ENCODE data around the gene ITM2B. TPM values are rescaled to one million over a fixed set of nuclear protein-coding genes. Genes with fewer than 3 reads are reported as not detected.

ITM2B gene
- total and polyA plus RNA-seq, 3 donors from 2014 or later, result 330 to 588 (median 351) TPM

GRCh38 chr13:48253849-48254248, 20.8 kb downstream of the ITM2B start:
- no peak for DNase-seq
- TF ChIP-seq CTCF (IDR thresholded peaks at IDR 0.05) (no peak), POLR2A (IDR thresholded peaks at IDR 0.05) (no peak)
- H3K9me3 ChIP-seq, result no peaks in the 10 kb centered on the region
- H3K36me3 ChIP-seq (ENCODE audit: low read depth, missing control alignments), result no peaks in the 10 kb centered on the region
- H3K4me1 ChIP-seq, result peaks cover 19% of the 10 kb centered on the region
- no peak overlapping the region for H3K27ac ChIP-seq
- H3K27me3 ChIP-seq, result no peaks in the 10 kb centered on the region
- H3K4me3 ChIP-seq, result no peak overlapping the region
- 51 to 63% methylated on average over 2 of the region's 2 CpGs for WGBS, 2 donors
- intact Hi-C loops (cut with DNase I; ENCODE audit: low total_unique reads), result no loop called here

- H3K27ac ChIP-seq, result no peak overlapping the region
- no peak for TF ChIP-seq POLR2A (IDR thresholded peaks at IDR 0.05)
- no peak for TF ChIP-seq CTCF (IDR thresholded peaks at IDR 0.05)
- H3K4me1 ChIP-seq, result peaks cover 19% of the 10 kb centered on the region
- 95 to 96% methylated on average over 8 to 13 of the region's 13 CpGs for WGBS, 2 donors
- DNase-seq, result no peak
- no peaks in the 10 kb centered on the region for H3K27me3 ChIP-seq
- no peak overlapping the region for H3K4me3 ChIP-seq
- H3K36me3 ChIP-seq (ENCODE audit: low read depth, missing control alignments), result no peaks in the 10 kb centered on the region
- no peaks in the 10 kb centered on the region for H3K9me3 ChIP-seq
- intact Hi-C loops (cut with DNase I; ENCODE audit: low total_unique reads), result no loop called here
These were observed 22.1 kb downstream of the ITM2B start for GRCh38 chr13:48255090-48255489.

- H3K4me1 ChIP-seq, result peaks cover 19% of the 10 kb centered on the region
- no peak for DNase-seq
- WGBS, 2 donors, result 60 to 68% methylated on average over 1 of the region's 1 CpG
- no peak overlapping the region for H3K4me3 ChIP-seq
- H3K9me3 ChIP-seq, result no peaks in the 10 kb centered on the region
- no peaks in the 10 kb centered on the region for H3K36me3 ChIP-seq (ENCODE audit: low read depth, missing control alignments)
- intact Hi-C loops (cut with DNase I; ENCODE audit: low total_unique reads), result no loop called here
- TF ChIP-seq CTCF (IDR thresholded peaks at IDR 0.05) (no peak), POLR2A (IDR thresholded peaks at IDR 0.05) (no peak)
- H3K27ac ChIP-seq, result no peak overlapping the region
- no peaks in the 10 kb centered on the region for H3K27me3 ChIP-seq
These were observed 22.9 kb downstream of the ITM2B start for GRCh38 chr13:48255954-48256353.

- DNase-seq, result no peak
- H3K27me3 ChIP-seq, result no peaks in the 10 kb centered on the region
- intact Hi-C loops (cut with DNase I; ENCODE audit: low total_unique reads), result no loop called here
- H3K4me3 ChIP-seq, result no peak overlapping the region
- no peaks in the 10 kb centered on the region for H3K36me3 ChIP-seq (ENCODE audit: low read depth, missing control alignments)
- H3K9me3 ChIP-seq, result no peaks in the 10 kb centered on the region
- no peak overlapping the region for H3K27ac ChIP-seq
- TF ChIP-seq POLR2A (IDR thresholded peaks at IDR 0.05) (no peak), CTCF (IDR thresholded peaks at IDR 0.05) (no peak)
- H3K4me1 ChIP-seq, result peaks cover 7% of the 10 kb centered on the region
These were observed 25.0 kb downstream of the ITM2B start for GRCh38 chr13:48258002-48258401.

GRCh38 chr13:48258430-48258829, 25.4 kb downstream of the ITM2B start:
- Histone ChIP-seq H3K27ac (no peak overlapping the region), H3K4me1 (peaks cover 5% of the 10 kb centered on the region), H3K36me3 (ENCODE audit: low read depth, missing control alignments) (no peaks in the 10 kb centered on the region), H3K9me3 (no peaks in the 10 kb centered on the region), H3K4me3 (no peak overlapping the region), H3K27me3 (no peaks in the 10 kb centered on the region)
- TF ChIP-seq CTCF (IDR thresholded peaks at IDR 0.05) (no peak), POLR2A (IDR thresholded peaks at IDR 0.05) (no peak)
- intact Hi-C loops (cut with DNase I; ENCODE audit: low total_unique reads), result no loop called here
- no peak for DNase-seq
- 85 to 88% methylated on average over 3 of the region's 3 CpGs for WGBS, 2 donors
